GM12865 (cell line): Measurements from ENCODE around the gene DPPA3.
"Not testable (repeated sequence)": the region's sequence is repeated elsewhere in the genome, so short reads cannot be mapped to it uniquely, and the experiment has no call there.

Experiments
- DNase-seq: peaks from one replicate; pipeline ENCODE4 v3.0.0; 2010; ENCODE audit warnings: low read depth
- H3K4me3 ChIP-seq: 2 replicates; pipeline ENCODE4 v1.5.1; 2011; ENCODE audit warnings: mild to moderate bottlenecking, low read depth, low read length, control low read depth
- CTCF ChIP-seq: IDR thresholded peaks from 2 replicates; pipeline ENCODE4 v1.5.1; 2011; ENCODE audit warnings: low read length, control low read depth, low read depth, inconsistent platforms; ENCODE audit not compliant: insufficient read depth; ENCODE audit errors: missing control alignments

Gene DPPA3

GRCh38 chr12:7749442-7749841 is 38.2 kb downstream of the DPPA3 start:
- no peak overlapping the region for H3K4me3 ChIP-seq
- DNase-seq = peak; percentile 68
- no peak for TF ChIP-seq CTCF

- no peak for DNase-seq
- no peak overlapping the region for H3K4me3 ChIP-seq
- TF ChIP-seq CTCF = no peak
These were observed 39.1 kb downstream of the DPPA3 start for GRCh38 chr12:7750350-7750749.

GRCh38 chr12:7751394-7751793 is 40.2 kb downstream of the DPPA3 start:
- DNase-seq = peak; percentile 11
- no peak overlapping the region for H3K4me3 ChIP-seq
- TF ChIP-seq CTCF = no peak

- peak; percentile 51 for DNase-seq
- not testable (repeated sequence) for H3K4me3 ChIP-seq
These were observed 41.0 kb downstream of the DPPA3 start for GRCh38 chr12:7751941-7752922.

GRCh38 chr12:7755668-7756067 is 44.4 kb downstream of the DPPA3 start:
- not testable (repeated sequence) for H3K4me3 ChIP-seq
- DNase-seq = peak; percentile 33

- TF ChIP-seq CTCF = no peak
- DNase-seq = no peak
- H3K4me3 ChIP-seq = no peak overlapping the region
These were observed 45.8 kb downstream of the DPPA3 start for GRCh38 chr12:7756993-7757392.

GRCh38 chr12:7758766-7759140 is 47.5 kb downstream of the DPPA3 start:
- no peak overlapping the region for H3K4me3 ChIP-seq
- no peak for TF ChIP-seq CTCF

More at GRCh38 chr12:7758766-7759140, 47.5 kb downstream of the DPPA3 start:
- DNase-seq = no peak
